ENCODE measurements around the gene BEGAIN. TPM values are rescaled to one million over a fixed set of nuclear protein-coding genes. Genes with fewer than 3 reads are reported as not detected.

The BEGAIN gene
- total RNA-seq, 1 donor from 2014 or later, result 7.0 TPM

- no peak overlapping the region for H3K27ac Mint-ChIP-seq (ENCODE audit: unreplicated experiment)
- no peak overlapping the region for H3K4me3 Mint-ChIP-seq (ENCODE audit: unreplicated experiment)
- DNase-seq, result no peak
- peaks cover 10% of the 10 kb centered on the region for H3K36me3 Mint-ChIP-seq (ENCODE audit: unreplicated experiment)
- no peaks in the 10 kb centered on the region for H3K9me3 Mint-ChIP-seq (ENCODE audit: unreplicated experiment)
- no peak for TF ChIP-seq CTCF (IDR thresholded peaks at IDR 0.05; ENCODE audit: partially characterized antibody, unreplicated experiment)
- no peaks in the 10 kb centered on the region for H3K4me1 Mint-ChIP-seq (ENCODE audit: low read depth, unreplicated experiment)
- peaks cover 3% of the 10 kb centered on the region for H3K27me3 Mint-ChIP-seq (ENCODE audit: unreplicated experiment)
Measured at GRCh38 chr14:100504372-100505078, 82.7 kb downstream of the BEGAIN start.

- peaks cover 2% of the 10 kb centered on the region for H3K9me3 Mint-ChIP-seq (ENCODE audit: unreplicated experiment)
- TF ChIP-seq CTCF (IDR thresholded peaks at IDR 0.05; ENCODE audit: partially characterized antibody, unreplicated experiment), result no peak
- no peak overlapping the region for H3K4me3 Mint-ChIP-seq (ENCODE audit: unreplicated experiment)
- H3K4me1 Mint-ChIP-seq (ENCODE audit: low read depth, unreplicated experiment), result peaks cover 1% of the 10 kb centered on the region
- no peak overlapping the region for H3K27ac Mint-ChIP-seq (ENCODE audit: unreplicated experiment)
- peaks cover 3% of the 10 kb centered on the region for H3K27me3 Mint-ChIP-seq (ENCODE audit: unreplicated experiment)
- H3K36me3 Mint-ChIP-seq (ENCODE audit: unreplicated experiment), result peaks cover 10% of the 10 kb centered on the region
- DNase-seq, result no peak
Measured at GRCh38 chr14:100503251-100503650, 84.0 kb downstream of the BEGAIN start.

GRCh38 chr14:100502622-100503220 lies 84.5 kb downstream of the BEGAIN start:
- Mint-ChIP-seq H3K9me3 (ENCODE audit: unreplicated experiment) (peaks cover 2% of the 10 kb centered on the region), H3K27me3 (ENCODE audit: unreplicated experiment) (peaks cover 3% of the 10 kb centered on the region), H3K27ac (ENCODE audit: unreplicated experiment) (no peak overlapping the region), H3K36me3 (ENCODE audit: unreplicated experiment) (peaks cover 10% of the 10 kb centered on the region), H3K4me3 (ENCODE audit: unreplicated experiment) (no peak overlapping the region), H3K4me1 (ENCODE audit: low read depth, unreplicated experiment) (peaks cover 6% of the 10 kb centered on the region)
- DNase-seq, result no peak
- no peak for TF ChIP-seq CTCF (IDR thresholded peaks at IDR 0.05; ENCODE audit: partially characterized antibody, unreplicated experiment)

DNA sequence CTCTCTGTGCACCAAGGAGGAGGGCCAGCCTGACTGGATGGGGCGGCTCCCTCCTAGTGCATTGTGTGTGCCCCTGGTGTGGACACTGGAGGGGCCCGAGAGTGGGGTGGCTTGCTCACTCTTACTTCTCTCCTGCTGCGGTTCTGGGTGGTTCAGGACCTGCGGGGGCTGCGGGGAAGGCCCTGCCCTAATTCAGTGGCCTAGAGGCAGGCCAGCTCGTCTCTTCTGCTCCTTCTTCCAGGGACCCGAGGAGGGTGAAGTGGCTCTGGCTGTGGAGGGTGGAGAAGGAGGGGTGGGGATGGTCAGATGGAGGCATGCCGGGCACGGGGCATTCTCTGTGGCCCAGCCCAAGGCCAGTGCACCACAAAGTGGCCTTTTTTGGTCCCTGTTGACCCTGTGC lies 87.1 kb downstream of the BEGAIN start:
- TF ChIP-seq CTCF (IDR thresholded peaks at IDR 0.05; ENCODE audit: partially characterized antibody, unreplicated experiment), result no peak
- H3K9me3 Mint-ChIP-seq (ENCODE audit: unreplicated experiment), result peaks cover 2% of the 10 kb centered on the region
- peaks cover 3% of the 10 kb centered on the region for H3K27me3 Mint-ChIP-seq (ENCODE audit: unreplicated experiment)
- no peak overlapping the region for H3K4me3 Mint-ChIP-seq (ENCODE audit: unreplicated experiment)
- no peak overlapping the region for H3K27ac Mint-ChIP-seq (ENCODE audit: unreplicated experiment)
- peaks cover 7% of the 10 kb centered on the region for H3K36me3 Mint-ChIP-seq (ENCODE audit: unreplicated experiment)
- no peak for DNase-seq
- H3K4me1 Mint-ChIP-seq (ENCODE audit: low read depth, unreplicated experiment), result peaks cover 14% of the 10 kb centered on the region

DNA sequence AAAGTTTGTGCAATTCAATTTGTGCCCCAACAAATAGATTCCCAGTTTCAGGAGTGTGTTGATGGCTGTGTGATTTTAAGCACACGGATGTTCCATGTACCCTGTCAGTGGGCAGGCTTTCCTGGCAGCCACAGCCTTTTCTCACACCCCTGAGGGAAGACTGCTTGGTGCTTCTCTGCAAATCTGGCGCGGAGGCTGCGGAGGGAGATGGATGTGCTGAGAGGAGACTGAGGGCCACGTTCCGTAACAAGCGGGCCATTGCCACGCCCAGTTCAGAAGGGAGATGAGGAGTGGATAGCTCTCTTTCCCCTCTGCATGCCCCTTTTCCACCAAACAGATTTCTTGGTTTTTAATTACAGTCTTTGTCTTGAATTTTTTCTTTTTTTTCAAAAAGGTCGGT lies 89.1 kb downstream of the BEGAIN start:
- no peak for TF ChIP-seq CTCF (IDR thresholded peaks at IDR 0.05; ENCODE audit: partially characterized antibody, unreplicated experiment)
- peaks cover 4% of the 10 kb centered on the region for H3K27me3 Mint-ChIP-seq (ENCODE audit: unreplicated experiment)
- no peaks in the 10 kb centered on the region for H3K36me3 Mint-ChIP-seq (ENCODE audit: unreplicated experiment)
- H3K4me1 Mint-ChIP-seq (ENCODE audit: low read depth, unreplicated experiment), result peaks cover 14% of the 10 kb centered on the region
- H3K4me3 Mint-ChIP-seq (ENCODE audit: unreplicated experiment), result no peak overlapping the region
- DNase-seq, result no peak
- H3K9me3 Mint-ChIP-seq (ENCODE audit: unreplicated experiment), result peaks cover 2% of the 10 kb centered on the region
- H3K27ac Mint-ChIP-seq (ENCODE audit: unreplicated experiment), result no peak overlapping the region
